Activated T-cell treated with anti-CD3 and anti-CD28 coated beads, Interleukin-2, amount 50 U/mL, for 24 hours (primary cell): ENCODE results near the gene PRXL2A.

Source experiments
- DNase-seq: peaks from one replicate; pipeline ENCODE4 v3.0.0-alpha.2; 2020
- H3K27ac Mint-ChIP-seq: 2 replicates; pipeline ENCODE4 v1.8.0; 2020; ENCODE audit warnings: mild to moderate bottlenecking, mixed read lengths
- H3K27me3 Mint-ChIP-seq: 2 replicates; pipeline ENCODE4 v1.8.0; 2020; ENCODE audit warnings: mixed read lengths
- H3K36me3 Mint-ChIP-seq: 2 replicates; pipeline ENCODE4 v1.8.0; 2020; ENCODE audit warnings: low read depth, mixed read lengths
- H3K4me1 Mint-ChIP-seq: 2 replicates; pipeline ENCODE4 v1.8.0; 2020; ENCODE audit warnings: low read depth, mixed read lengths
- H3K4me3 Mint-ChIP-seq: 2 replicates; pipeline ENCODE4 v1.8.0; 2020; ENCODE audit warnings: mild to moderate bottlenecking, moderate library complexity, mixed read lengths
- H3K9me3 Mint-ChIP-seq: 2 replicates; pipeline ENCODE4 v1.8.0; 2020; ENCODE audit warnings: mixed read lengths

Gene PRXL2A

GRCh38 chr10:80480852-80481251 lies 72.5 kb downstream of the PRXL2A start:
- Mint-ChIP-seq H3K4me3 (no peak overlapping the region), H3K27ac (peak overlapping the region; percentile 68), H3K27me3 (no peaks in the 10 kb centered on the region), H3K4me1 (peaks cover 75% of the 10 kb centered on the region), H3K9me3 (no peaks in the 10 kb centered on the region), H3K36me3 (peaks cover 55% of the 10 kb centered on the region)
- peak; percentile 3 for DNase-seq

- peak; percentile 28 for DNase-seq
- peaks cover 37% of the 10 kb centered on the region for H3K36me3 Mint-ChIP-seq
- H3K27me3 Mint-ChIP-seq, result no peaks in the 10 kb centered on the region
- peak overlapping the region; percentile 8 for H3K4me3 Mint-ChIP-seq
- H3K4me1 Mint-ChIP-seq, result peaks cover 83% of the 10 kb centered on the region
- H3K9me3 Mint-ChIP-seq, result no peaks in the 10 kb centered on the region
- peak overlapping the region; percentile 95 for H3K27ac Mint-ChIP-seq
These were observed 75.9 kb downstream of the PRXL2A start for GRCh38 chr10:80484243-80484642.

GRCh38 chr10:80484676-80485075 lies 76.3 kb downstream of the PRXL2A start:
- no peaks in the 10 kb centered on the region for H3K27me3 Mint-ChIP-seq
- peak overlapping the region; percentile 57 for H3K4me3 Mint-ChIP-seq
- H3K36me3 Mint-ChIP-seq, result peaks cover 41% of the 10 kb centered on the region
- no peak for DNase-seq
- H3K9me3 Mint-ChIP-seq, result no peaks in the 10 kb centered on the region
- H3K27ac Mint-ChIP-seq, result peak overlapping the region; percentile 95
- H3K4me1 Mint-ChIP-seq, result peaks cover 87% of the 10 kb centered on the region

- Mint-ChIP-seq H3K4me3 (peak overlapping the region; percentile 57), H3K27ac (peak overlapping the region; percentile 95), H3K9me3 (no peaks in the 10 kb centered on the region), H3K27me3 (no peaks in the 10 kb centered on the region), H3K36me3 (peaks cover 45% of the 10 kb centered on the region), H3K4me1 (peaks cover 91% of the 10 kb centered on the region)
- DNase-seq, result peak; percentile 48
These were observed 77.0 kb downstream of the PRXL2A start for GRCh38 chr10:80485076-80485945.

GRCh38 chr10:80485946-80486764 lies 77.8 kb downstream of the PRXL2A start:
- H3K4me1 Mint-ChIP-seq, result peaks cover 92% of the 10 kb centered on the region
- H3K4me3 Mint-ChIP-seq, result peak overlapping the region; percentile 57
- H3K9me3 Mint-ChIP-seq, result no peaks in the 10 kb centered on the region
- H3K27me3 Mint-ChIP-seq, result no peaks in the 10 kb centered on the region
- peak; percentile 57 for DNase-seq
- peak overlapping the region; percentile 95 for H3K27ac Mint-ChIP-seq
- H3K36me3 Mint-ChIP-seq, result peaks cover 46% of the 10 kb centered on the region
